Urinary bladder (tissue), 4 donors: Measurements from ENCODE around the gene S100A1. TPM values are rescaled to one million over a fixed set of nuclear protein-coding genes. Genes with fewer than 3 reads are reported as not detected.
A peak's percentile ranks its signal among the peaks of the same experiment; 100 is the strongest.

ENCODE experiments used
- DNase-seq: peaks from one replicate; pipeline ENCODE4 v3.0.0-alpha.2; 2015; ENCODE audit errors: extremely low spot score
- H3K27ac ChIP-seq: one replicate; pipeline ENCODE4 v1.5.1; 2013; ENCODE audit warnings: low read depth, mild to moderate bottlenecking, moderate library complexity
- H3K36me3 ChIP-seq: one replicate; pipeline ENCODE4 v1.6.1; 2013; ENCODE audit warnings: mild to moderate bottlenecking, moderate library complexity; ENCODE audit not compliant: insufficient read depth
- H3K4me1 ChIP-seq: one replicate; pipeline ENCODE4 v1.6.1; 2013; ENCODE audit warnings: mild to moderate bottlenecking, moderate library complexity; ENCODE audit not compliant: insufficient read depth
- H3K4me3 ChIP-seq: one replicate; pipeline ENCODE4 v1.5.1; 2013; ENCODE audit warnings: low read depth, low read length
- WGBS: extraction: QIAGEN DNeasy Blood & Tissue Kit; methylation state at CpG from one replicate; pipeline ENCODE4 v1.1.7; 2013; 5-methylcytosine and 5-hydroxymethylcytosine counted together
- polyA plus RNA-seq: library from polyadenylated mRNA; stranded (reverse); fragments of 200-250 nt; gene quantifications from one replicate; pipeline ENCODE4 v1.2.3, GENCODE V29; 2013
- total RNA-seq: library from RNA; depleted of rRNA; stranded (reverse); fragments of >200 nt; gene quantifications from one replicate; pipeline ENCODE4 v1.2.3, GENCODE V29; 2014
- donor health status: healthy with polysubstance abuse.
- donor health status: healthy.

Gene S100A1
- total and polyA plus RNA-seq, 2 donors, result 3.0 TPM; not detected in 1

DNA sequence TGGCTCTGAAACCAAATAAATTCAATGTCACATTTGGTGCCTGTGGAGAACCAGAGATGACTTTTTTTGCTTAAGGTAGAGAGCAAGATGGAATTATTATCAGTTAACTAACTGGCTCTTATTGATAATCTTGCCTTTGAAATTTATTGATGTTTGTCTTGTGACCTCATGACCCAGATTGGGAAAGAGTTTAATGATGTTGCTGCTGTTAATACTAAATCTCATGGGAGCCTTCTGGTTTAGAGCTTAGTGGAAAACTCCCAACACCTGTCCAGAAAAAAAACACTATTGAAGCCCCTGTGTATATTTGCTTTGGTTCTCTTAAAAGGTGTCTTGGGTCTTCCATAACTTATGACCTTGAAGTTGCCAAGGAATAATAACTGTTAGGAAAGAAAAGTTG is 15.6 kb downstream of the S100A1 start:
- no peak for DNase-seq
- Histone ChIP-seq H3K4me3 (no peak overlapping the region), H3K27ac (no peak overlapping the region), H3K36me3 (peaks cover 11% of the 10 kb centered on the region), H3K4me1 (no peaks in the 10 kb centered on the region)

DNA sequence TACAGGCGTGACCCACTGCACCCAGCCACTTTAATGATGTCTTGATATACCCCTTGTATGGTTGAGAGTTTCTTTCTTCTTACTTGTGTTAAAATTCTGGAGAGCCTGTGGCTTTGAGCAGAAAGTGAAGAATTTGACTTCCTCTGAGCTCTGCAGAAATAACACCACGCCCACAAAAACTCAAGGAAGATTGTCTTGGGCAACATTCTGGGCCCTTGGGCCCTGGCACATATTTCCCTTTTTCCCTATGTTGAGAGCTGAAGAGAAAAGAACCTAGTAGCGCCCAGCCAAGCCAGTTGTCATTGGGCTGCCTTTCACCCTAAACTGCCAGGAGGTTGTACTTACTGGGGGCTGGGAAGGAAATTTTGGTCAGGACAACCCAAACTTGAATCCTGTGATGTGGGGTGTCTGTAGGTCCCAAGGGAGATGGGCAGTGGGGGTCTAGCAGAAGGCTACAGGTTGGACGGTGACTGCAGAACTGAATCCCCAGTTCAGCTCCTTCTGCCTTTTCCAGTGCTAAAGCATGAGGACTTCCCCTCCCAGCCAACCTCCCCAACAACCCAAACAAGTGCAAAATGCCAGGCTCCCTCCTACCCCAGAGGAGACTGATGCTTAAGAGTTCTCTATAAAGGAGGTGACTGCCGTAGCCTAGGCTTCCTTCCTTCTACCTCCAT is 18.6 kb downstream of the S100A1 start:
- Histone ChIP-seq H3K36me3 (peaks cover 5% of the 10 kb centered on the region), H3K4me1 (no peaks in the 10 kb centered on the region), H3K4me3 (no peak overlapping the region), H3K27ac (no peak overlapping the region)
- DNase-seq, result no peak
- WGBS, result 82% methylated on average over 5 of the region's 5 CpGs

GRCh38 chr1:153647346-153647714 is 19.1 kb downstream of the S100A1 start:
- H3K4me1 ChIP-seq, result no peaks in the 10 kb centered on the region
- no peak for DNase-seq
- H3K4me3 ChIP-seq, result no peak overlapping the region
- no peak overlapping the region for H3K27ac ChIP-seq
- 47% methylated on average over 2 of the region's 2 CpGs for WGBS
- H3K36me3 ChIP-seq, result peaks cover 5% of the 10 kb centered on the region

- Histone ChIP-seq H3K27ac (no peak overlapping the region), H3K36me3 (peaks cover 5% of the 10 kb centered on the region), H3K4me3 (no peak overlapping the region), H3K4me1 (no peaks in the 10 kb centered on the region)
- 89% methylated on average over 10 of the region's 10 CpGs for WGBS
- no peak for DNase-seq
Measured at GRCh38 chr1:153648000-153648643, 19.9 kb downstream of the S100A1 start.

GRCh38 chr1:153649137-153649862 is 21.1 kb downstream of the S100A1 start:
- H3K27ac ChIP-seq, result no peak overlapping the region
- H3K4me3 ChIP-seq, result no peak overlapping the region
- WGBS, result 53% methylated on average over 3 of the region's 3 CpGs
- no peak for DNase-seq
- no peaks in the 10 kb centered on the region for H3K4me1 ChIP-seq
- peaks cover 5% of the 10 kb centered on the region for H3K36me3 ChIP-seq

GRCh38 chr1:153649863-153650235 is 21.6 kb downstream of the S100A1 start:
- Histone ChIP-seq H3K36me3 (peaks cover 3% of the 10 kb centered on the region), H3K4me3 (no peak overlapping the region), H3K4me1 (no peaks in the 10 kb centered on the region), H3K27ac (no peak overlapping the region)
- no peak for DNase-seq
- WGBS, result 84% methylated on average over 2 of the region's 2 CpGs

DNA sequence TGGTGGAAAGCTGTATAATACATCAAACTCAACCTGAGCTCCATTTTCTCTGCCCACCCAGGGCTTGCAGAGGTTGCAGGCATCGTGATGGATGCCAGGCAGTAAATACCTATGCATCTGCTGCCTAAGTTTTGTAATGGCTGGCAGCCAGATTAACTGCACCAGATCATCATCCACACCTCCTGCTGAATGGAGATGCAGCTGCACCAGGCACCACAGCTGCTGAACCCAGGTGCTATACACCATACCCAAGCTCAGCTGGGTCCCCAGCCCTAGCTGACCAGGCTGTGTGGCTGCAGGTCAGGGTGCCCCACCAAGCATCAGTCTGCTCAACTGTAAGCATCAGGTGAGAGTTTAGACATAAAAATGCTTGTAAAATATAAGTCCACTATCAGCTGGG is 23.5 kb downstream of the S100A1 start:
- Histone ChIP-seq H3K4me3 (no peak overlapping the region), H3K27ac (no peak overlapping the region), H3K4me1 (no peaks in the 10 kb centered on the region), H3K36me3 (no peaks in the 10 kb centered on the region)
- DNase-seq, result no peak
- whole genome bisulfite sequencing, result 60% methylated on average over 1 of the region's 1 CpG

DNA sequence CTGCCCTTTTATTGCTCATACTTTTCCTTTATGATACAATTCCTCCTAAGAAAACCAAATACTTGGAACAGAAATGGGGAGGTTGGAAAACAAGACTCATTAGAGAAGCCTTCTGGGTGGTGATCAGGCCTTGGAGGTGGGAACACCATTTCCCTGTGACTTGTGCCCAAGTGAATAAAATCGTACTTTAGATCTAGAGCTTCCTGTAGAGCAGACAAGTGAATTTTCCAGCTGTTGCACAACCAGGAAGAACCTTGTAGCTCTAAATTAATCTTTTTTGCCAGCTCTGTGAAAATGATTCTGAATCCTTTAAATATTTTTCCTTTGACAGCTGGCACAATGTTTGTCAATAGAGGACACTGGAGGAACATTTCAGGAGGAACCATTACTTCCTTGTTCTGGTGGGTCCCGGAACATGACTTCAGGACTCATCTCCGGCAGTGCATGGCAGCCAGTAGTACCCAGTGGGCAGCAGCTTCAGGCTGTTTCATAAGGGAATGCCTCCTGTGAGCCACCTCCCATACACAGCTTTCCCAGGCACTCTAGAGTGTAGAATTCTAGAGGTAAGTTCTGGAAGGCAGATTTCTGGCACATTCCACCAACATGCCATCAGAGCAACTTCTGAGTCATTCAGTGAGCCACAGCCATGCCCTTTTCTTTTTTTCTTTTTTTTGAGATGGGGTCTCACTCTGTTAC is 24.7 kb downstream of the S100A1 start:
- Histone ChIP-seq H3K27ac (no peak overlapping the region), H3K4me3 (no peak overlapping the region), H3K4me1 (no peaks in the 10 kb centered on the region), H3K36me3 (no peaks in the 10 kb centered on the region)
- WGBS, result 60% methylated on average over 3 of the region's 3 CpGs
- DNase-seq, result no peak

DNA sequence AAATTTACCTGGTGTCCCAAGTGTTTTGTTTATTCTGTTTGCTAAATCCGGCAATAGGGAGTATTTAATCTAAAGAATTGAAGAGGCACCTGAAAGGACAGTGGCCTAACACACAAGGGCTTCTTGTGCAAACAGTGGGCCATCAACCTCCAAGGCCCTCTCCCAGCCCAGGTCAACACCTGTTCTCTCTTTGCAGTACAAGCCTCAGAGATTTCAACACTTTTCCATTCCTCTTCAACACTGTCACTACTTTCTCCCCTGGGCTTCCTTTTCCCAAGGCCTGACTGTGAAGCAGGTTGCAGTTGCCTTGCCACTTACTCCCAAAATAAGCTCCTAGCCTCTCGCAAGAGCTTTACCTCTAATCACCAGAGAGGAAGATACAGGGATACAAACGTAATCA is 27.1 kb downstream of the S100A1 start:
- H3K27ac ChIP-seq, result no peak overlapping the region
- no peaks in the 10 kb centered on the region for H3K36me3 ChIP-seq
- H3K4me3 ChIP-seq, result no peak overlapping the region
- DNase-seq, result no peak
- 86% methylated on average over 3 of the region's 3 CpGs for WGBS
- no peaks in the 10 kb centered on the region for H3K4me1 ChIP-seq

- Histone ChIP-seq H3K4me3 (peak within 1 kb of the TSS; percentile 73), H3K27ac (peak within 1 kb of the TSS; percentile 99), H3K4me1 (no peaks in the 10 kb centered on the region), H3K36me3 (peaks cover 2% of the 10 kb centered on the region)
- WGBS, result 2% methylated on average over 53 of the region's 53 CpGs
- peak; percentile 89 for DNase-seq
Measured at GRCh38 chr1:153658400-153659174, 30.4 kb downstream of the S100A1 start, which contains the start of gene SNAPIN. SNAPIN (plus strand) TSS chr1:153658703; CDS start chr1:153658744, 41 bp downstream.

DNA sequence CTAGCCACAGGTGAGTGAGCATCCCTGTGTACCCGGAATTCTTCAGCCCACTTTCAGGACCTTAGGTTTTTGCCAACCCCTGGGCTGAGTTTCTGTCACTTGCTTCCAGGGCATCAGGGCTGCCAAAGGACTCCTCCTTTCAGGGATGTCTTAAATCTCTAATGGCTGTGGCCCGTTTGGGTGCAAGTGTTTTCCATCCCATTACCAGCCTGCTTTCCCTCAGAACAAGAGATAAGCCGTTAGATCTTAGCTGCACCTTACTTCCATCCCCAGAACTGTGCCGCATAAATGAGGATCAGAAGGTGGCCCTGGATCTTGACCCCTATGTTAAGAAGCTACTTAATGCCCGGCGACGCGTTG is 30.9 kb downstream of the S100A1 start:
- H3K4me1 ChIP-seq, result no peaks in the 10 kb centered on the region
- peaks cover 3% of the 10 kb centered on the region for H3K36me3 ChIP-seq
- DNase-seq, result no peak
- peak overlapping the region; percentile 73 for H3K4me3 ChIP-seq
- 35% methylated on average over 8 of the region's 8 CpGs for WGBS
- H3K27ac ChIP-seq, result no peak overlapping the region

- no peak for DNase-seq
- Histone ChIP-seq H3K4me3 (peak overlapping the region; percentile 73), H3K27ac (no peak overlapping the region), H3K4me1 (no peaks in the 10 kb centered on the region), H3K36me3 (peaks cover 8% of the 10 kb centered on the region)
- WGBS, result 80% methylated on average over 9 of the region's 9 CpGs
Measured at GRCh38 chr1:153659656-153660055, 31.4 kb downstream of the S100A1 start.

DNA sequence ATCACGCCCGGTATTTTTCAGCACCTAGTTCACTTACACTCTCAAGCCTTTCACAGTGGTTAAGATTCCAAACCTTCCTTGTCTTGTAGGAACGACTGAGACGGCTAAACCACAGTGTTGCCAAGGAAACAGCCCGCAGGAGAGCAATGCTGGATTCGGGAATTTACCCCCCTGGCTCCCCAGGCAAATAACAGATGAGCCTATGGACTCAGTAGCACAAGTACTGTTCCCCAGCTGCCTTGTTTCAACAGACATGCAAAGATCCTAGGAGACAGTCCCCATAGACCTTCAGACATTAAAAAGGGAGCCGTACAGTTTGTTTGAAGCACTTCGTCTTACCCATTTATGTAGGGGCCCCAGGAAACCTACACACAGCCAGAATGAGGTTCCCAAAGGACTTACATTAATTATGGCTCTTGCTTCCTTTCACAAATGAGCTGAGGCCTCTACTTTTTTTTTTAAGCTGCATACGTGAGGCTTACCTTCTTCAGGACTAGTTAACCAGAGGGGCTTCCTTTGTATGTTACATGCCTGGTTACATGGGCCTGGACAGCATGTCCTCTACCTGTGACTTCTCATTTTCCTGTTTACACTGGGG is 33.0 kb downstream of the S100A1 start:
- no peak overlapping the region for H3K27ac ChIP-seq
- H3K4me1 ChIP-seq, result no peaks in the 10 kb centered on the region
- peaks cover 13% of the 10 kb centered on the region for H3K36me3 ChIP-seq
- no peak for DNase-seq
- H3K4me3 ChIP-seq, result no peak overlapping the region
- 56% methylated on average over 9 of the region's 9 CpGs for WGBS
